ENCODE results near the gene DCC.

DCC gene

GRCh38 chr18:52715421-52715820, 375.4 kb downstream of the DCC start:
- DNase-seq = no peak

GRCh38 chr18:52715991-52716390, 376.0 kb downstream of the DCC start:
- DNase-seq = no peak

GRCh38 chr18:52716973-52717372, 377.0 kb downstream of the DCC start:
- no peak for DNase-seq

- no peak for DNase-seq
Observed at GRCh38 chr18:52722904-52723303, 382.9 kb downstream of the DCC start.

- DNase-seq = no peak
Observed at GRCh38 chr18:52723550-52723970, 383.6 kb downstream of the DCC start.

- DNase-seq = no peak
Observed at GRCh38 chr18:52730972-52731619, 391.1 kb downstream of the DCC start.

- DNase-seq = no peak
Observed at GRCh38 chr18:52738946-52739345, 398.9 kb downstream of the DCC start.

- no peak for DNase-seq
Observed at GRCh38 chr18:52746986-52747385, 407.0 kb downstream of the DCC start.

GRCh38 chr18:52747869-52748268, 407.9 kb downstream of the DCC start:
- DNase-seq = no peak

- no peak for DNase-seq
Observed at GRCh38 chr18:52748343-52748742, 408.3 kb downstream of the DCC start.

- no peak for DNase-seq
Observed at GRCh38 chr18:52749542-52749941, 409.5 kb downstream of the DCC start.

- DNase-seq = no peak
Observed at GRCh38 chr18:52750995-52751394, 411.0 kb downstream of the DCC start.

- peak; percentile 31 for DNase-seq
Observed at GRCh38 chr18:52764316-52764715, 424.3 kb downstream of the DCC start.

- no peak for DNase-seq
Observed at GRCh38 chr18:52766002-52766545, 426.1 kb downstream of the DCC start.

GRCh38 chr18:52781113-52781512, 441.1 kb downstream of the DCC start:
- no peak for DNase-seq

- DNase-seq = no peak
Observed at GRCh38 chr18:52791321-52791720, 451.3 kb downstream of the DCC start.

GRCh38 chr18:52812834-52813233, 472.8 kb downstream of the DCC start:
- DNase-seq = no peak

- DNase-seq = no peak
Observed at GRCh38 chr18:52813635-52814416, 473.8 kb downstream of the DCC start.

GRCh38 chr18:52815651-52816050, 475.7 kb downstream of the DCC start:
- DNase-seq = no peak

- no peak for DNase-seq
Observed at GRCh38 chr18:52816121-52816520, 476.1 kb downstream of the DCC start.

- DNase-seq = no peak
Observed at GRCh38 chr18:52822160-52822559, 482.2 kb downstream of the DCC start.

GRCh38 chr18:52824126-52824525, 484.1 kb downstream of the DCC start:
- DNase-seq = no peak

GRCh38 chr18:52826994-52827393, 487.0 kb downstream of the DCC start:
- no peak for DNase-seq

GRCh38 chr18:52829320-52829719, 489.3 kb downstream of the DCC start:
- no peak for DNase-seq
